ENCODE results near the gene PLXNA1.

DNA sequence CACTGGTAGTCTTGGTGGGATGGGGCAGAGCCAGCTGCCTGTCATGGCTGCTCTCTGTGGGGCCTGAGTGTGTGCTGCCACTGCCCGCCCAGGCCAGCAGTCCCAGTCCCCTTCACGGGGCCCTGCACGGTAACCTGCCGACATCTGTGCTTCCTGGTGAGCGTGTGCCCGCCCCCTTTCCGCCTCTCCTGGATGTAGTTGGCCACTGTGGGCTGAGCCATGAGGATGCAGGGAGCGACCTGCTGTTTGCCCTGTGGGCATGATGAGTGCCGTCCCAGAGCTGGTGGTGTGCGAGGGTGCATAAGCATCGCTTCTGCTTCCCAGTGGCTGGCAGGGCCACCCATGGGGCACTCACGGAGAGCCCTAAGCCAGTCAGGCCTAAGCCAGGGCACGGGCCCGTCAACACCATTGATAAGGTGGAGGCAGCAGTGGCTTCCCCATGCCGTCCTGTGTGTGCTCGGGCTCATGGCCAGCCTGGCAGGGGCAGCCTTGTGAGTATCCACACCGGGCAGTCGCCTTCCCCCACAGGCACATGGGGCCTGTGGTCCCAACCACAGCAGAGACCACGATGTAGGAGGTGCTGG lies 14.6 kb downstream of the PLXNA1 start:
- TF ChIP-seq, protein P1, sequence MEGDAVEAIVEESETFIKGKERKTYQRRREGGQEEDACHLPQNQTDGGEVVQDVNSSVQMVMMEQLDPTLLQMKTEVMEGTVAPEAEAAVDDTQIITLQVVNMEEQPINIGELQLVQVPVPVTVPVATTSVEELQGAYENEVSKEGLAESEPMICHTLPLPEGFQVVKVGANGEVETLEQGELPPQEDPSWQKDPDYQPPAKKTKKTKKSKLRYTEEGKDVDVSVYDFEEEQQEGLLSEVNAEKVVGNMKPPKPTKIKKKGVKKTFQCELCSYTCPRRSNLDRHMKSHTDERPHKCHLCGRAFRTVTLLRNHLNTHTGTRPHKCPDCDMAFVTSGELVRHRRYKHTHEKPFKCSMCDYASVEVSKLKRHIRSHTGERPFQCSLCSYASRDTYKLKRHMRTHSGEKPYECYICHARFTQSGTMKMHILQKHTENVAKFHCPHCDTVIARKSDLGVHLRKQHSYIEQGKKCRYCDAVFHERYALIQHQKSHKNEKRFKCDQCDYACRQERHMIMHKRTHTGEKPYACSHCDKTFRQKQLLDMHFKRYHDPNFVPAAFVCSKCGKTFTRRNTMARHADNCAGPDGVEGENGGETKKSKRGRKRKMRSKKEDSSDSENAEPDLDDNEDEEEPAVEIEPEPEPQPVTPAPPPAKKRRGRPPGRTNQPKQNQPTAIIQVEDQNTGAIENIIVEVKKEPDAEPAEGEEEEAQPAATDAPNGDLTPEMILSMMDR (IDR thresholded peaks at IDR 0.05; ENCODE audit: insufficient read depth, low read length, poor library complexity, severe bottlenecking), result no peak
- no peak for TF ChIP-seq EZH2phosphoT487 (conservative IDR thresholded peaks at IDR 0.05; ENCODE audit: low read length)

Measured in SU-DHL-6 (cell line).